GM21360 (cell line): ENCODE results near the gene SKI.
"Not testable (repeated sequence)": the region's sequence is repeated elsewhere in the genome, so short reads cannot be mapped to it uniquely, and the experiment has no call there.

Experiments used
- ATAC-seq: cut with Tn5 transposase; IDR thresholded peaks from one replicate; pipeline ENCODE4 v1.9.1; 2021; ENCODE audit warnings: mild to moderate bottlenecking, moderate library complexity; ENCODE audit not compliant: unreplicated experiment

The SKI gene

DNA sequence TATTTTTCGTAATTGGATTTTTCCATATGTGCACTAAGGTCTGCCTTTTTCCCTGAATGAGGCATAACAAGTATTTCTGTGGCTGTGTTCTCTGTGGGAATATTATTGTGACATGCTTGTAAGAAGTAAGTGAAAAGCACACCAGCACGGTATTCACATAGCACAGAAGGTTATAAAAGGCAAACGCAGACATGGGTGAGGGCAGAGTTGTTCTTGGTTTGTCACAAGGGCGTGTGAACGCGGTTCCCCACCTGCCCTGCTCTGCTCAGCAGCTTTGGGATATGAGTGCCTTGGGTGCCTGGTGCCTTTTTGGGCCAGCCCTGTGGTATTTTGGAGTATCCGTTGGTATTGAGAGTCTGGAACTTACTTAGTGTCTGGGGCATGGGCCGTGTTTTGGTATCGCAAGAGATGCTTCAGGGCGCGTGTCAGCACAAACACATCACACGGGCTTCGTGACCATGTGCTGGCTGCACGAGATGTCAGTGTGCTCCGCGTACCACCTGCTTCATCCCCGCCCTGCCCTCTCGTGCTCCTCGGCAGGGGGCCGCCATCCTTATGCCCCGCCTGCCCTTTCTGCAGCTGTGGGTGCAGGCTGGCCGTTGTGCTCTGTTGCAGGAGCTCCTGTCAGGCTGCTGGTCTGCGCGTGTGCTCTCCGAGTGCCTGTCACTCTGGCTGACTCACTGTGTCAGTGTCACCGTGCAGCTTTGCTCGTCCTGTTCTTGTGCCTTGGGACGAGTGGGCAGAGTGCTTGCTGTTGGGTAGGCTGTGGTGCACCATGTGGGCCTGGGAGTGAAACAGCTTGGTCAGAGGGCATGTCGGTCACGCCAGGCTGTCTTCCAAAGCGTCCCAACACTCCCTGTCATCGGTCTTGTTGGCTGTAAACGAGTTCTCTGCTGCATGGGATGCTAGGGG is 15.0 kb downstream of the SKI start:
- ATAC-seq: no peak

DNA sequence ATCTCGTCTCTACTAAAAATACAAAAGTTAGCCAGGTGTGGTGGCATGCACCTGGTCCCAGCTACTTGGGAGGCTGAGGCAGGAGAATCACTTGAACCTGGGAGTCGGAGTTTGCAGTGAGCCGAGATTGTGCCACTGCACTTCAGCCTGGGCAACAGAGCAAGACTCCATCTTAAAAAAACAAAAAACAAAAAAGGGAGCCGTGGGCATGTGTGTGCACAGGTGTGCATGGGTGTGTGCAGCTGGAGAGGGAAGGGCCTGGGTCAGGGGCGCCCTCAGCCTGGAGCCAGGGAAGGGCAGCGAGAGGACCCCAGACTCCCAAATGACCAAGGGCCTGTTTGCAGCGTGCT is 18.9 kb downstream of the SKI start:
- not testable (repeated sequence) for ATAC-seq

DNA sequence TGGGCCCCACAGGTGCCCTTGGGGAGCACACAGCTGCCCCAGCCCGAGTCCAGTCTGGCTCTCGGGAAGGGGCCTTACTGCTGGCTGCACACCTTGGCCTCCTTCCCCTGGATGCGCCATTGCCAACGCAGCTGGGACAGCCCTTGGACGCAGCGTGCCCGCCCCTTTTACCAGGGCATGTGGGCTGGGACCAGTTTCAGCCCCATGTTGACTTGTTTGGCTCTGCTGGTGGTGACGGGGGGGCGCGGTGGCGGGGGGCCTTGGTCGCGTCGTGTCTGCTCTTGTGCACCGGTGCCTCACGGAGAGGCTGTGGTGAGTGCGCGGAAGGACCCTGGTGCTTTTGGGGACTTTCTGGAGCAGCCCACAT is 19.6 kb downstream of the SKI start:
- no peak for ATAC-seq

DNA sequence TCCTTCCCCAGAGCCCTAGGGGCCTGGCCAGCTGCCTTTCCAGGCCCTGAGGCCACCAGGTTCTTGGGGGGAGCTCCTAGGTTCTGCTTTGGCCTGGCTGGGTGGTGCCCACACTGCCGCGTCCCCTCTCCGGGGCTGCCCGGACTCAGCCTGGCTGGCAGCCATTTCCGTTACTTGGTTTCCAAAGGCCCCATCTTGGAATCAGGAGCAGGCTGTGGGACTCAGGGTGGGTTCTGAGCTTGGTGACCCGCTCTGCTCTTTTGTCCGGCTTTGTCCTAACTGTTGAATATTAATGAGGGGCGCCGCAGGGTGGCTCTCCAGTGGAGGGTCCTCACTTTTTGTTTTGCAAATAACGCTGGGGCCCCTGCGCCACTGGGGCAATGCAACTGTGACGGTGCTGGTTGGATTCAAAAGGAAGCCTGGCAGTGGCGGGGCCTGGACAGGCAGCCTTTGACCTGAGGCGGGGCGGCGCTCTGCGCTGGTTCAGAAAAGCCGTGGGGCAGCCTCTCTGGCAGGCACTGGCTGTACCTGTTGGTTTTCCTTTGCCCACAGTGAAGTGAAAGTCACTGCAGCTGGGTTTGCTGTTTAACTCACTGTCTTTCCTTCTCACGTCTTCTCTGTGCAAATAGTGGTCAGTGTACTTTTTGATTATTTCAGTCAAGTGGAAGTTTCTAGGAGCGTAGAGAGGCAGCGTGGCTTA is 20.2 kb downstream of the SKI start:
- ATAC-seq: no peak

DNA sequence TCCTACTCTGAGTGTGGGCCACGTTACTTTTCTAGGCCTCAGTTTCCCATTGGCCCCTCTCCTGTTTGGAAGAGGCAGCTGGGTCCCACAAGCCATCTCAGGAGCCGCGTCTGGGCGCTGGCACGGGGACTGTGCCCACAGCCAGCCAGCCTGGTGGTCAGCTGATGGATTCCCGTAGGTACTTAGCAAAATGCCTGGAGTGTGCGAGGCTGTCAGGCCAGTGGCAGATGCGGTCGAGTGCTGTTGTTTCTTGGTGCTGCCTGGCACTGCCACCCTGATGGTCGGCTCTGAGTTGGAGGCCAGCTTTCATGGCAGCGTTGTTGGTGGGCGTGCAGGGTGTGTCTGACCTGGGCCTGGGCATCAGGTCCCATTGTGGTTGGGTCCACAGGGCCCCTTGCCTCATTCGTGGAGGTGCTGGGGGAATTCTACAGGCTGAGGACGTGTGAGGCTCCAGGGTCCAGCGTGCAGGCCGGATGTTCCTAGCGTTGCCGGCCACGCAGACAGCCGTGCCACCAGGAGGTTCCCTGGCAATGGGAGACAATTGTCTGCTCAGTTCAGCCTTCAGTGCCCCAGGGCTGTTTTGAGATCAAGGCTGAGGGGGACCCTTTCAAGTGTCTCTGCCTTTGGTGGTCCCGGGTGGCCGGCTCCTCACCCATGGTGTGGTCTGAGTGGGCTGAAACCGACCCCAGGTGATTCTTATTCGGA is 20.9 kb downstream of the SKI start:
- ATAC-seq: no peak

DNA sequence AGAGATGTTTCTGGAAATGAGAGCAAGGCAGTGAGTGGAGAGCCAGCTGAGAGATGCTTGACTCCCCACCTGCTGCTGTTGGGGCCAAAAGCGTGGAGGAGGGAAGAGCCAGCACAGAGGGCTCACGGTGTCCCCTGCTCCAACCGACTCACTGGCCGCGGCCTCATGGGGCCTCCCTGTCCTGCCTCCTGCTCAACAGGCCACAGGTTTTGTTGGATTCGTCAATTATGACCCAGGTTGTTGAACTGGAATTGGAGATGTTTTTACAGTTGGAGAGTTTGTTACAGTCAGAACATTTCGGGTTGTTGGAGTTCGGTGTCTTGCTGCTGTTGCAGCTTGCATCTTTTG is 21.4 kb downstream of the SKI start:
- no peak for ATAC-seq

DNA sequence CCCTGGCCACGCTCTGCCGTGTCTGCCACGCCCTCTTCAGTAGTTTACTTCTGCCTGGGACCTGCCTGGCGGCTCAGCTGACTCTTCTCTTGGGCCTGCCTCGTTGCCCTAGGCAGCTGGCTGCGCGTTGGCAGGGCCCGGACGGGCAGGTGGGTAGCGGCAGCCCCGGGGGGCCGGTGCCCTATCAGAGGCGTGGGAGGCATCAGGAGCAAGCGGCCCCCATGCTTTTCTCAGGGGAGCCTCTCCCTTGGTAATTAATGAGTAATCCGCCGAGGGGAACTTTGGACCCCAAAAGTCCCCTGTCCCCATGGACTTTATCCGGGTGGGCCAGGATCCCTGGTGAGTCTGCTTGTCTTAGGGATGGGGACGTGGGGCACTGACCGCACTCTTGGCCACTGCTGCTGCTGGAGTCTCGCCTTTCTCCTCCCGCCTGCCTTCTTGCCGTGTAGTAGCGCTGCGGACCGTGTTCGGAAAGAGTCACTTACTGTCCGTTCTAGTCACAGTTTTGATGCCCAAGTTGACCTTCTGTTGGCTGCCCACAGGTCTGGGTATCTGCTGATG is 22.7 kb downstream of the SKI start:
- no peak for ATAC-seq

DNA sequence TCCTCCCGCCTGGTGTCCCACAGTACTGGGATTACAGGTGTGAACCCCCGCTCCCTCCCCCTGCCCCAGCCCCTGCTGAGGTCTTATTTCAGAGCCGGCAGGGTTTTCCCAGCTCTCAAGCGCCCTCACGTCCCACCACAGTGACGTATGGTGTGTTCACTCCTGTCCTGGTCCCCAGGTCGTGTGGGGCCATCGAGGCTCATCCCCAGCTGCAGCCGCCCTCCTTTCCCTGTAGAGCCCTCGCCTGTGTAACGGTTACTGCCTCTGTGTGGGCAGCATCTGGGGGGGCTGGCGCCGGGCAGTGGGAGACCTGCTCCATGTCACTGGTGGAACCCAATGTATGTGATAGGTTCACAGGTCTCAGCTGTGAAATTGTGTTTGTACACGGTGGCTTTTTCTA is 23.2 kb downstream of the SKI start:
- ATAC-seq: no peak

DNA sequence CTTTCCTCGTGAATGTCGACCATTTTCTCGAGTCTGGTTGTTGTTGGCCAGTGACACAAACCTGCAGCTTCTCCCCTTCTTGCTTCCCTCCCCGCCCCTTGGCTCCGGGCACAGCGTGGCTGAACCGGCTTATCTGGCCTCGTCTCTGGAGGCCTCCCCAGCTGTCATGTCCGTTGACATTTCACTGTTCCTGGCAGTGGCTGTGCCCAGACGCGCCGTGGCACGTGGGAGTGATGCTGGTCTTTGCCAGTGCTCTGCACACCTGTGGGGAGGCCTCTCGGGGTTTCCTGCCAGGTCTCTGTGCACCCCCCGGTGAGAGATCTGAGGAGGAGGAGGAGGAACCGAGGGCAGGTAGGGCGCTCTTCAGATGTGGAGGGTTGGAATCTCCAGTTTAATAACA is 23.7 kb downstream of the SKI start:
- no peak for ATAC-seq

DNA sequence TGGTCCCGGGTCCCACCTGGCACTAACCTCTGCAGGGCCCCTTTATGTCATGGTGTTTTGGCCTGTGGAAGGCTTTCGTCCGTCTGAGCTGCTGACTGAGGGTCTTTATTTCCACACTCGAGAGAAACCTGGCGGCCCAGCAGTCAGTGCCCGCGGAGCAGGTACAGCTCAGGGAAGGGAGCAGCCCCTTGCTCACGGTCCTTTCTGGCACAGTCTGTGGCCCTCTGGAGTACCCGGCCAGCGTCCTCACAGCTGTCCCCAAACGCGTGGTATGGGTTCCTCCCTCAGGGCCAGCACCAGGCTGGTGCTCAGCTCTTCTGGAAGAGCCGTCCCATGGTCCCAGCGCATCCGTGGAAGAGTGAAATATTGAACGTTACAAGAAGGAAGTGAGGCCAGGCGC is 24.3 kb downstream of the SKI start:
- no peak for ATAC-seq

DNA sequence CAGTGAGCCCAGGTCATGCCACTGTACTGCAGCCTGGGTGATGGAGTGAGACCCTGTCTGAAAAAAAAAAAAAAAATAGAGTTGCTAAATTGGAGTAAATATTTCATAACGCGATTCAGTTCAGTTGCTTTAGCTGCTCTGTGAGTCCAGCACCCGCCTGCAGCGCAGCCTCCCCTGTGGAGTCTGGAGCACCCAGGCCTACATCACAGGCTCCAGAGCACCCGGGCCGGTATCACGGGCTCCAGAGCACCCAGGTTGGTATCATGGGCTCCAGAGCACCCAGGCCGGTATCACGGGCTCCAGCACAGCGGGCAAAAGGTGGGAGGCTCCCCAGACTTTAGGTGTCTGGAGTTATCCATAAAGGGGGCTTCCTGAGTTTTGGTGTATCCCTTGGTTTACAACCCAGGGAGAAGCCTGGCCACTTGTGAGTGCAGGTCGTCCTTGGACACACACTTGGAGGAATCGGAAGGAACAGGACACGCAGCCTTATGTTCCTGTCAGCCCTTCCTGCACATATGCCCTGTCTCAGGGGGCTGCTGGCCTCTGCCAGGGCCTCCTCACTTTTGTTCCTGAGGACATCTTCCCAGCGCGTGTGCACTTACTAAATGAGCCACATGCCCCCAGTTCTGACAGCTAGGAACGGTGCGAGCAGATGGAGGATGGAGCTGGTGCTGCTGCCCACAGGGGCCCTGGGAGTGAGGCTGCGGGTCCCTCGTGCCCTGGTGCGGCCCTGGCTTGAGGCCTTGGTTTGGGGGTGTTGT is 25.1 kb downstream of the SKI start:
- no peak for ATAC-seq

DNA sequence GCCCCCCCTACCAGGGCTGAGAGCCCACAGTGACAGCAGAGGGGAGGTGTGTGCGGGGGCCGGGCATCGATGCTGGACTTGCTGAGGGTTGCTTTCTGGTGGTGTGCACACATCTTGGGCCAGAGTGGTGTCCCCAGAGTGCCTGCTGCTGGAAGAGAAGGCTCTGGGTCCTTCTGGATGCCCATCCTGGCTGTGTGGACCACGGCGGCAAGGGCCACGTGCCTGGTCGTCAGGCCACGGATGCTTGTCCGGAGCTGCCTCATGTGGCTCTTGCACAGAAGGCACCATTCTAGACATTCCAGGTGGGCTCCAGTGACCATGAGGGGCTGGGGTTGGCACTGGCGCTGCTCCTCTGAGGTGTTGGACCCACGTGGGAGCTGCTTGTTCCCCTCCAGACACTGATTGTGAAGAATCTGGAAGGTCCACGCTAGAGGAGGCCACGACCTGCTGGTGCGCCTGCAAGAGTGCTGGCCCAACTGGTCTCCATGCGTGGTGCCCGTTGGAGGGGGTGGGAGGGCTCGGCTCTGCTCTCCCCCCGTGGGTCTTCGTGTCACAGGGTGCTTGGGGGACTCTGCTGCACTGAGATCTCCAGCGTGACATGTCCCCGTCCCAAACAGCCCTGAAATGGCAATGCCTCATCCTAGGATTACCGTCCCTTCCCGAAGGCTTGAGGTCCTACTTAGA is 25.8 kb downstream of the SKI start:
- ATAC-seq: no peak

DNA sequence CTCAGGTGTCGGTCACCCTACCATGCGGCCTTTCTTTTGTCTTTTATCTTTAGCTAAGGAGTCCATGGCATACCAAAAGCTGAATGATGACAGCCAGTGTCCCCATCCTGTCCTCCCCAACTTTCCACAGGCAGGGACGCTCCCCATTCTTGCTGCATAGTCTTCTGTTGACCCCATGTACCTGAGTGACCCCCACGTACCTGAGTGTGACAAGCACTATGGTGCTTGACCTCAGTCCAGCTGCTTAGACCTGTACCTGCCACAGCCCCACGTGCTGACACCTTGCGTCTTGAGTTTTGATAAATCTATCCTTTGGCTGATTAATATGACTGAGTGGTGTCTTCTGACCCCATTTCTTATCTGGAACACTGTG is 26.9 kb downstream of the SKI start:
- ATAC-seq: no peak

DNA sequence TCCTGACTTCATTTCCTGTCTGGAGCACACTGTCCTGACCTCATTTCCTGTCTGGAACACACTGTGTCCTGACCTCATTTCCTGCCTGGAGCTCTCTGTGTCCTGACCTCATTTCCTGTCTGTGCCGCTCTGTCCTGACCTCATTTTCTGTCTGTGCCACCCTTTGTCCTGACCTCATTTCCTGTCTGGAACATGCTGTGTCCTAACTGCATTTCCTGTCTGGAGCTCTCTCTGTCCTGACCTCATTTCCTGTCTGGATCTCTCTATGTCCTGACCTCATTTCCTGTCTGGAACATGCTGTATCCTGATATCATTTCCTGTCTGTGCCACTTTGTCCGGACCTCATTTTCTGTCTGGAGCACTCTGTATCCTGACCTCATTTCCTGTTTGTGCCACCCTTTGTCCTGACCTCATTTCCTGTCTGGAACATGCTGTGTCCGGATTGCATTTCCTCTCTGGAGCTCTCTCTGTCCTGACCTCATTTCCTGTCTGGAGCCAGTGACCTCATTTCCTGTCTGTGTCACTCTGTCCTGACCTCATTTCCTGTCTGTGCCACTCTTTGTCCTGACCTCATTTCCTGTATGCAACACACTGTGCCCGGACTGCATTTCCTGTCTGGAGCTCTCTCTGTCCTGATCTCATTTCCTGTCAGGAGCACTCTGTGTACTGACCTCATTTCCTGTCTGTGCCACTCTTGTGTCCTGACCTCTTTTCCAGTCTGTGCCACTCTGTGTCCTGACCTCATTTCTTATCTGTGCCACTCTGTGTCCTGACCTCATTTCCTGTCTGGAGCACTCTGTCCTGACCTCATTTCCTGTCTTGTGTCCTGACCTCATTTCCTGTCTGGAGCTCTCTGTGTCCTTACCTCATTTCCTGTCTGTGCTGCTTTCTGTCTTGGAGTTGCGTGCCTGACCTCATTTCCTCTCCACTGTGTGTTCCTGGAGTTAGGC is 27.6 kb downstream of the SKI start:
- peak; percentile 49 for ATAC-seq

DNA sequence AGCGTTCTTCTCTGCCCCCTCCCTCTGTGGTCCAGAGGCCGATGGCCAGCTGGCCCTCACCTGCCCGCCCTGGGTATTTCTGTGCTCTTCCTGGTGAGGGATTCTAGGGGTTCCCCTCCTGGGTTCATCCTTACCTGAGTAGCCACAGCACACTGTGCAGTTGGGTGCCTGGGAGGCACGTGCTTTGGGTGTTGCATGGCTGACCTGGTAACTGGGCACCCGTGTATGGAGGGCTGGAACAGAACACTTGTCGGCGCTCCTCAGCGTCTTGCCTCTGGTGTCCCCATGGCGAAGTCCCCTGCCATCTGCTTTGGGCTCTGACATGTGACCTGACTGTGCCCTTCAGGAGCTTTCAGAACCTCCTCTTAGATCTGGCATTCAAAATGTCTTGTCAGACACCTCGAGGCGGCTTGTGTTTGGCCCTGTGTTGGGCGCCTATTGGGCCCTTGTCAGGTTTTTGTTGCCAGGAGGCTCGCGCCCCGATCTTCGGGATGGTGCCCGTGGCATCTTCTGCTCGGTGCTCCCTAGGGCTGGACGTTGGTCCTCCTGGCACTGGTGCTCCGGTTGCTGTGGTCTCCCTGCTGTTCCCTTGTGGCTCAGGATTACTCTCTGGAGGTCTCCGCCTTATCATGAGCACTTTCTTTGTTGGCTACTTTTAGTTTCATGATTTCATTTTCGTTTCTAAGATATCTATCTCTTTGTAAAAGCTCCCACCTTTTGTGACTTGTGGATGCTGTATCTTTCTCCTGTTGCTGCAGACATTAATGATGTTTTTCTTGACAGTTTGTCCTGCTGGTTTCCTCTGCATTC is 28.5 kb downstream of the SKI start:
- no peak for ATAC-seq

DNA sequence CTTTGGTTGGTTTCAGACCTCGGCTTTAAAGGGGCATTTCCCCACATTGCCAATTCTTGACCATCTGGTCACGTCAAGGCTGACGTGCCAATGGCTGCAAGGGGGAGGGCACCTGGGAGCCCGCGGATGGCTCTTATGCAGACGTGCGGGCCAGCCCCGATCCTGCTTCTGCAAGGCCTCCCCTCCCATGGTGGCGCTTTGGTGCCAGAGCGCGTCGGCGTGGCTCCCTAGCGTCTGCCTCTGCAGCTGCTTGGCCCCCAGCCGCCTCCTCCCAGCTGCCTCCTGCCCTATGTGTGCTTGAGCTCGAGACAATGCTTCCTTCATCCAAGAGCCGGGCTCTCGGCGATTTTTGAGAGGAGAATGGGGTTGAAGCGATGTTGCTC is 29.1 kb downstream of the SKI start:
- ATAC-seq: no peak

DNA sequence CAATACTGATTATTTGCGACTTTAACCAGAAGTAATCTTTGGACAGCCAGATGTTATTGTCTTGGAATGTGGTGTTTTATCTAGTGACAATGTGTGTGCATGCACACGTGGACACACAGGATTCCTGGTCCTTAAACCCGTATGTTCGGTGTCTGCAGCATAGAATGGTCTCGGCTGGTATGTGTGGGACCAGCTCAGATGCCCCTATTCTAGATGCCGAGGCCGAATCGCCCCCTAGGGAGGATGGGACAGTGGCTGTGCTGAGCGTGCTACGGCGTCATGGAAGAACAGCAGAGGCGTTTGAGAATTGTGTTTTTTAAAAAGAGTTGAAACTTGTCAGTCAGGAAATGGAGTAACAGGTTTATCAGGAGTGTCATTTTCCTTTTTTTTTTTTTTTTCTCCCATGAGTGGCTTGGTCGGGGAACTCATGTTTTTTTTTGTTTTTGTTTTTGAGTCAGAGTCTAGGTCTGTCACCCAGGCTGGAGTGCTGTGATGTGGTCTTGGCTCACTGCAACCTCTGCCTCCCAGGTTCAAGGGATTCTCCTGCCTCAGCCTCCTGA is 30.1 kb downstream of the SKI start:
- no peak for ATAC-seq

DNA sequence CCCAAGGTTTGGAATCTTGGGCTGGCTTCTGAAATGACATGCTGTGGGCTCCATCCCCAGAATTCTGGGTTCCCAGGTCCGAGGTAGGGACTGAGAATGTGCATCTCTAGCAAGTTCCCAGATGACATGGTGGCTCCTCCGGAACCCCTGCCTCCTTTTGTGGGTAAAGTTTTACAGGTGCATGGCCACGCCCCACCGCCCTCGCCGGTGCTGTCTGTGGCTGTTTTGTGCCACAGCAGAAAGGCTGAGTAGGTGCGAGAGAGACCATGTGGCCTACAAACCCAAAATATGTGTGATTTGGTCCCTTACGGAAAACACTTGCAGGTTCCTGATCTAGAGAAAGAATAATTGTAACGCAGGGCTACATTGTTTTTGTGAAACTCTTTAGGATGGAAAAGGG is 30.9 kb downstream of the SKI start:
- ATAC-seq: no peak
